HG03457 (cell line): ENCODE measurements around the gene FIBCD1.

Experiments
- ATAC-seq: cut with Tn5 transposase; IDR thresholded peaks from one replicate; pipeline ENCODE4 v1.9.1; 2021; ENCODE audit warnings: moderate number of reproducible peaks; ENCODE audit not compliant: unreplicated experiment

FIBCD1 gene

GRCh38 chr9:130862747-130863146 is 76.3 kb downstream of the FIBCD1 start:
- ATAC-seq = no peak

- ATAC-seq = no peak
Observed at GRCh38 chr9:130862217-130862616, 76.8 kb downstream of the FIBCD1 start.

- ATAC-seq = no peak
Observed at GRCh38 chr9:130861372-130862180, 77.5 kb downstream of the FIBCD1 start.

DNA sequence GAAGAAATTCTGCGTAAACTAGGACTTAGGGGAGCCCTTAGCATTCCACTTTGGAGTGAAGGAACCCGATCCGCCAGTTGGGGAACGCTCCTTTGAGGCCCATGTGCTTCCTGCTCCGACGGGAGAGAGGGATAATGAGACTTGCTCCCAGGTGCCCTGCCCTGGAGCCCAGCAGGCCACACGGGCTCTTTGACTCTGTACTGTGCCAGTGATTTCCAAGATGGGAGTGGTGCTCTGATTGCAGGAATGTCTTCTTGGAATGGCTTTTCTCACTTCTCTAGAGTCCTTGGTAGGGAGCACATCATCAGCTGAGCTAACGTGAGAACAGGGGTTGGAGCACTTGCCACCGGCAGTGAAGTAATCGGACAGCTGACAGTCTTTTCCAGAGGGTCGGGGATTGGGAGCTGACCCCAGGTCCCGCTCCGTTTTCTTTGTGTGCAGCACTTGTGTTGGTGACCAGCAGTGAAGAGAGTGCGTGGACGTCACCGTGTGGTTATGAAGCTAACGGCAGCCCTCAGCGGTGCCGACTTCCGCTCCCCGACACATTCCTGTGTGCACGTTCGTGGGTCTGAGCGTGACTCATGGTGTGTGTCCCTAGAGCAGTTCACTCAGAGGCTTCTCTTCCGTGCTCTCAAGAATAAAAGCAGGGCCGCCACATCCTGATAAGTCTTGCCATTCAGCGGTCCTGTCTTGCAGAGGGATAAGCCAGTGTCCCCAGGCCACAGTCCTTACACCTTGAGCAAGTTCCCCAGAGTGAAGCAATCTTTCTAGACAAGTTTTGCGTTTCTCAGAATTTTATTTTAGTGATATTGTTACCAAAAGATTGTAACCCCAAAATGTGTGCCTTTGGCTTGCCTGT is 78.4 kb downstream of the FIBCD1 start:
- ATAC-seq = no peak

DNA sequence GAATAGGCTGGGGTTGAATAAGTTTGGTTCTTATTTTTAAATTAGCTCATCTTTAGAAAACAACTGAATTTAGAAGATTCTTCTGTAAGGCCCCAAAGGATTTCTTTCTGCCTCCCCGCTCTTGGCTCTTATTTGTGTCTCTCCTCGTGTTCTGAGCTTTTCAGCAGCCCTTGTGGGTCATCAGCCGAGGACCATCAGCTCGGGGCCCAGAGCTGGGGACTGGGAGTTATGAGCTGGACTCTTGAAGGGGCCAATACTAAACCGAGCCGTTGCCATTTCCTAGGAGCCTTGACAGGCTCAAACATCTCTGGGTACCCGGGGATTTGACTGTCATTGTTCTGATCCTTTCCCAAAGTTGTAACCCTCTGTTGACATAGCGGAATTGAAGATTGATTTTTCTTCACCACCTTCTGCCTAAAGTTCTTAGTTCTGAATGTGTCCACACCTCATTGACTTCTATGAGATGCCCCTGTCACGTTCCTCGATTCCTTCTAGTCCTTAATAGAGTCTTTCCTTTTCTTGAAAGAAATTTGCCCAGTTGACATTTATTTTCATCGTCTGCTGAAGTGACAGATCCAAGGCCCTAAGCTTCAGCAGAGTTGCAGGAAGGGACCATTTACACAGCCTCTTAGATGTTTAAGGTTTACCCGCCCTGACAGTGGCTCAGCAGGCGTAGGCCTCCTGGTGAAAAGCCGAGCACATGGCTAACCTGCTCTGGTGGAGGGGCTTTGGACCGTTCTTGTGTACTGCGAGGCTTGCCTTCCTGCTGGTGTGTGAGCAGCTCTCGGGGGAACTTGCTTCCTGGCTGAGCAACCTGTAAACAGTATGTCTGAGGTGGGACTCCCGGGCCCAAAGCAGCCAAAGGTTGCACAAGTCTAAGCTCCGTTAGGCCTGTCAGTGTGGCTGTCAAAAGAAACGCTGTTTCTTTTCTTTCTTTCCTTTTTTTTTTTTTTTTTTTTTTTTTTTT is 80.0 kb downstream of the FIBCD1 start:
- ATAC-seq = no peak

DNA sequence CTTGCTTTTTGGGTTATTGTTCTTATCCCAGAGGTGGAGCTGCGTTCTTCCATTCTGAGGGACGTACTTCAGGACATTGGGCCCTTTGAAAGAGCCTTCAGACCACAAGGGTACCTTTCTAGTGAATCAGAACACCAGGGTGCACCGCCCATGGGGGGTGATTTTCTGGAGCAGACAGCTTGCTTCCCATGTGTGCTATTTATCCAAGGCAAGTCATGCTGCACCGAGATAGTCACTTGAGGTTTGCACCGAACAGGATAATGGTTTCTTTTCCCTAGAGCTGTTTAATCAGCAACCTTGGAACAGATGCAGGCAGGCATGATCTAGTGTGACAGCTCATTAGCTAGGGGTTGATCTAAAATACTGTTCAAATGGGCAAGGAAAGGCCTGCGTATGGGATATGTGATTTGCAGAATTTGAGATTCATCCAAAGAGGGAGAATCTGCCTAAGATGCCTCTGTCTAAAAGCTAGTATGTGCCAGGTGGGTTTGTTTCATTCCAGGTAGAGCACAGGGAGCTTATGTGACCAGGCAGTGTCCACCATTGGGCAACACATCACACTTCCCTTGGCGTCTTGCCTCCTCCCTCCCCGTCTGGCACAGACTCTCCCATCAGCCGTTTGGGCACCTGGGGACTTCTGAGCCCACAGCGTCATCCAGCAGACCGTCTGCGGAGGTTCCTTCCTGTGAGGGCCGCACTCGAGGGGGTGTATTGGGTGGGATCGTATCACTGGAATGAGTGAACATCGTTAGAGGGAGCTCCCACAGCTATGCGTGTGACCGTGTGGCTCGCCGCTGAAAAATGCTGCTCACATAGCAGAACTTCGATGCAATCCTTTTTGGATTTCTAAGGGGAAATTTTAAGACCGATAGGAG is 80.9 kb downstream of the FIBCD1 start:
- no peak for ATAC-seq

DNA sequence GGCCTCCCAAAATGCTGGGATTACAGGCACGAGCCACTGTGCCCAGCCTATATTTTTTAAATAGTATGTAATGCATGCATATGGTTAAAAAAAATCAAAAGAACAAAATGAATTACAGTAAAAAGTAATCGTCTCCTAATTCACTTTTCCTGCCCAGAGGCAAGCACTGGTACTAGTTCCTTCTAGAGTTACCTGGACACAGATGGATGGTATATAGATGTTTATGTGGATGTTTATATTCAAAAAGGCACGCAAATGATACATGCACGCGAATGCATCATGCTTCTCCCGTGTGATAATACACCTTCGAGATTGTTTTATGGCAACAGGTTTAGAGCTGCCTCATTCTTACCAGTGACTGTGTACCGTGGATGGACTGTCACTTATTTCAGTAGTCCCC is 82.6 kb downstream of the FIBCD1 start:
- ATAC-seq = no peak

- no peak for ATAC-seq
Observed at GRCh38 chr9:130854835-130855234, 84.2 kb downstream of the FIBCD1 start.

GRCh38 chr9:130854092-130854491 is 85.0 kb downstream of the FIBCD1 start:
- no peak for ATAC-seq

- no peak for ATAC-seq
Observed at GRCh38 chr9:130852801-130853200, 86.2 kb downstream of the FIBCD1 start.
